Trophoblast cell (in vitro differentiated cells and primary cell): ENCODE measurements around the gene SH3BGR.
A peak's percentile ranks its signal among the peaks of the same experiment; 100 is the strongest.

Source experiments
- DNase-seq, 2 donors: peaks; one replicate each; pipeline ENCODE4 v3.0.0-alpha.2; 2016
- H2AFZ ChIP-seq: 2 replicates; pipeline ENCODE4 v1.6.1; 2013; ENCODE audit warnings: low read length, moderate library complexity, mild to moderate bottlenecking; ENCODE audit not compliant: insufficient read depth, poor library complexity
- H2AK5ac ChIP-seq: 2 replicates; pipeline ENCODE4 v1.6.1; 2013; ENCODE audit warnings: mild to moderate bottlenecking, low read length
- H2BK120ac ChIP-seq: 2 replicates; pipeline ENCODE4 v1.6.1; 2013; ENCODE audit warnings: low read length, mild to moderate bottlenecking, moderate library complexity; ENCODE audit not compliant: insufficient read depth, poor library complexity
- H2BK12ac ChIP-seq: 2 replicates; pipeline ENCODE4 v1.6.1; 2013; ENCODE audit warnings: mild to moderate bottlenecking, low read length, moderate library complexity
- H2BK5ac ChIP-seq: 2 replicates; pipeline ENCODE4 v1.6.1; 2013; ENCODE audit warnings: low read length, low read depth, moderate library complexity, mild to moderate bottlenecking; ENCODE audit not compliant: poor library complexity
- H3K14ac ChIP-seq: 2 replicates; pipeline ENCODE4 v1.6.1; 2013; ENCODE audit warnings: mild to moderate bottlenecking, low read length
- H3K18ac ChIP-seq: 2 replicates; pipeline ENCODE4 v1.6.1; 2013; ENCODE audit warnings: mild to moderate bottlenecking, low read length
- H3K23ac ChIP-seq: 2 replicates; pipeline ENCODE4 v1.6.1; 2013; ENCODE audit warnings: low read length
- H3K27ac ChIP-seq: 2 replicates; pipeline ENCODE4 v1.5.1; 2013; ENCODE audit warnings: low read depth, mild to moderate bottlenecking, inconsistent platforms, low read length, moderate library complexity
- H3K27me3 ChIP-seq: 2 replicates; pipeline ENCODE4 v1.6.1; 2013; ENCODE audit warnings: inconsistent platforms, mild to moderate bottlenecking, low read length, moderate library complexity; ENCODE audit not compliant: insufficient read depth
- H3K36me3 ChIP-seq, 2 experiments: 1 replicate in 1 of 2; 2 replicates in 1 of 2; pipeline ENCODE4 v1.6.1; 2013; ENCODE audit warnings: low read length in 2 of 2, mild to moderate bottlenecking in 2 of 2, moderate library complexity in 1 of 2; ENCODE audit not compliant: insufficient read depth in 2 of 2, control insufficient read depth in 1 of 2
- H3K4ac ChIP-seq: 2 replicates; pipeline ENCODE4 v1.6.1; 2013; ENCODE audit warnings: low read depth, mild to moderate bottlenecking, low read length, moderate library complexity
- H3K4me1 ChIP-seq, 2 experiments: 1 replicate in 1 of 2; 2 replicates in 1 of 2; pipeline ENCODE4 v1.6.1; 2013; ENCODE audit warnings: low read length in 2 of 2, mild to moderate bottlenecking in 2 of 2, moderate library complexity in 1 of 2; ENCODE audit not compliant: insufficient read depth in 2 of 2, control insufficient read depth in 1 of 2
- H3K4me2 ChIP-seq: 2 replicates; pipeline ENCODE4 v1.6.1; 2013; ENCODE audit warnings: inconsistent platforms, mild to moderate bottlenecking, low read length, moderate library complexity
- H3K4me3 ChIP-seq: 2 replicates; pipeline ENCODE4 v1.5.1; 2013; ENCODE audit warnings: mild to moderate bottlenecking, low read depth, low read length, inconsistent platforms
- H3K79me1 ChIP-seq: one replicate; pipeline ENCODE4 v1.6.1; 2013; ENCODE audit warnings: low read length
- H3K79me2 ChIP-seq: 2 replicates; pipeline ENCODE4 v1.6.1; 2013; ENCODE audit warnings: low read length, mild to moderate bottlenecking; ENCODE audit not compliant: control insufficient read depth, insufficient read depth, poor library complexity
- H3K9ac ChIP-seq: 2 replicates; pipeline ENCODE4 v1.6.1; 2013; ENCODE audit warnings: mild to moderate bottlenecking, low read length
- H3K9me3 ChIP-seq: 2 replicates; pipeline ENCODE4 v1.6.1; 2013; ENCODE audit warnings: low read depth, mild to moderate bottlenecking, control low read depth, inconsistent platforms, low read length; ENCODE audit not compliant: insufficient read depth
- H4K12ac ChIP-seq: 2 replicates; pipeline ENCODE4 v1.6.1; 2013; ENCODE audit warnings: low read depth, mild to moderate bottlenecking, low read length, moderate library complexity
- H4K8ac ChIP-seq: 2 replicates; pipeline ENCODE4 v1.6.1; 2013; ENCODE audit warnings: low read depth, mild to moderate bottlenecking, low read length, moderate library complexity
- H4K91ac ChIP-seq: one replicate; pipeline ENCODE4 v1.6.1; 2013; ENCODE audit warnings: low read depth, mild to moderate bottlenecking, low read length, moderate library complexity
- WGBS: extraction: QIAGEN DNeasy Blood & Tissue Kit; methylation state at CpG from one replicate; pipeline ENCODE4 v1.1.7; 2013; ENCODE audit warnings: missing lambda C conversion rate; ENCODE audit not compliant: insufficient read length, insufficient coverage; ENCODE audit errors: extremely low coverage; 5-methylcytosine and 5-hydroxymethylcytosine counted together

The SH3BGR gene

GRCh38 chr21:39542736-39543135 is 91.0 kb downstream of the SH3BGR start:
- H4K8ac ChIP-seq: no peak overlapping the region
- no peak overlapping the region for H3K4me3 ChIP-seq
- H3K79me2 ChIP-seq: no peaks in the 10 kb centered on the region
- no peak overlapping the region for H3K14ac ChIP-seq
- peaks cover 2% of the 10 kb centered on the region for H3K9me3 ChIP-seq
- H3K4ac ChIP-seq: no peak overlapping the region
- no peak overlapping the region for H2AFZ ChIP-seq
- no peak overlapping the region for H3K27ac ChIP-seq
- no peak overlapping the region for H4K91ac ChIP-seq
- no peaks in the 10 kb centered on the region for H3K27me3 ChIP-seq
- no peak for DNase-seq
- no peak overlapping the region for H2BK12ac ChIP-seq
- no peak overlapping the region for H3K4me2 ChIP-seq
- H3K79me1 ChIP-seq: no peaks in the 10 kb centered on the region
- no CpG with 5 or more reads among the region's 5 CpGs for WGBS
- H3K36me3 ChIP-seq: no peaks in the 10 kb centered on the region
- no peak overlapping the region for H2BK5ac ChIP-seq
- H3K23ac ChIP-seq: no peak overlapping the region
- no peak overlapping the region for H2AK5ac ChIP-seq
- no peaks in the 10 kb centered on the region for H3K4me1 ChIP-seq
- H2BK120ac ChIP-seq: no peak overlapping the region
- no peak overlapping the region for H3K9ac ChIP-seq
- no peak overlapping the region for H3K18ac ChIP-seq
- H4K12ac ChIP-seq: no peak overlapping the region

DNA sequence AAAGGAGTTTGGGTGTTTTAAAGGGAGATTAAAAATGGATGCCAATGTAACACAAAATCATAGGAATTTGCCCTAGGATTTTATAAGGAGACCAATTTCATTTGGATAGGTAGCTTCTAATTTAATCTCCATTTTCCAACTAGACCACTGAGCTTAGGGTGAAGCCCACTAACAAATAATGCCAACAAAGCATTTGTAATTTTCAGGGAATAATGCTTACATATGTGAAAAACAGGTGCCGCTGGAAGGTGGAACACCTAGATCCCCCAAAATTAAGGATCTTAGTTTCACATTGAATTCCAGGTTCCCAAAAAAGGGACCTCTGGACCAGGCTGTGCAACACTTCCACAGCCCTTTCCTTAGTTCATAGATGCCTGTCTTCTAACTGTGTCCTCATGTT is 94.8 kb downstream of the SH3BGR start:
- Histone ChIP-seq H3K23ac (no peak overlapping the region), H2BK12ac (no peak overlapping the region), H3K27me3 (no peaks in the 10 kb centered on the region), H3K18ac (no peak overlapping the region), H2BK5ac (no peak overlapping the region), H3K79me2 (no peaks in the 10 kb centered on the region), H3K4me3 (no peak overlapping the region), H2BK120ac (no peak overlapping the region), H2AFZ (no peak overlapping the region), H3K9ac (no peak overlapping the region), H4K8ac (no peak overlapping the region), H3K36me3 (no peaks in the 10 kb centered on the region), H3K79me1 (no peaks in the 10 kb centered on the region), H4K91ac (no peak overlapping the region), H4K12ac (no peak overlapping the region), H3K27ac (no peak overlapping the region), H3K14ac (no peak overlapping the region), H3K4ac (no peak overlapping the region), H3K4me2 (no peak overlapping the region), H3K9me3 (peaks cover under 1% of the 10 kb centered on the region), H2AK5ac (no peak overlapping the region), H3K4me1 (no peaks in the 10 kb centered on the region)
- no peak for DNase-seq
- WGBS: no CpG with 5 or more reads among the region's 1 CpG

GRCh38 chr21:39552856-39553255 is 101.1 kb downstream of the SH3BGR start:
- H2AFZ ChIP-seq: no peak overlapping the region
- H3K14ac ChIP-seq: no peak overlapping the region
- H4K12ac ChIP-seq: no peak overlapping the region
- H3K9me3 ChIP-seq: peaks cover 4% of the 10 kb centered on the region
- no peak overlapping the region for H4K8ac ChIP-seq
- H3K4me2 ChIP-seq: no peak overlapping the region
- H3K79me1 ChIP-seq: no peaks in the 10 kb centered on the region
- no peak overlapping the region for H2BK5ac ChIP-seq
- no peak overlapping the region for H3K18ac ChIP-seq
- H3K23ac ChIP-seq: no peak overlapping the region
- H4K91ac ChIP-seq: no peak overlapping the region
- H2BK120ac ChIP-seq: no peak overlapping the region
- WGBS: no CpG with 5 or more reads among the region's 1 CpG
- no peak overlapping the region for H2BK12ac ChIP-seq
- DNase-seq: no peak
- no peaks in the 10 kb centered on the region for H3K36me3 ChIP-seq
- no peak overlapping the region for H3K27ac ChIP-seq
- no peaks in the 10 kb centered on the region for H3K4me1 ChIP-seq
- no peak overlapping the region for H3K9ac ChIP-seq
- no peak overlapping the region for H3K4ac ChIP-seq
- no peaks in the 10 kb centered on the region for H3K79me2 ChIP-seq
- H3K4me3 ChIP-seq: no peak overlapping the region
- H2AK5ac ChIP-seq: no peak overlapping the region
- no peaks in the 10 kb centered on the region for H3K27me3 ChIP-seq

GRCh38 chr21:39553331-39553730 is 101.6 kb downstream of the SH3BGR start:
- H3K4ac ChIP-seq: no peak overlapping the region
- no peak overlapping the region for H3K9ac ChIP-seq
- H3K36me3 ChIP-seq: no peaks in the 10 kb centered on the region
- peak in 1 of 2 donors; percentile 54 for DNase-seq
- no peaks in the 10 kb centered on the region for H3K79me1 ChIP-seq
- peaks cover 4% of the 10 kb centered on the region for H3K9me3 ChIP-seq
- H3K27me3 ChIP-seq: no peaks in the 10 kb centered on the region
- H2BK120ac ChIP-seq: no peak overlapping the region
- H3K79me2 ChIP-seq: no peaks in the 10 kb centered on the region
- H3K23ac ChIP-seq: no peak overlapping the region
- no peak overlapping the region for H2BK12ac ChIP-seq
- no peak overlapping the region for H3K27ac ChIP-seq
- no peak overlapping the region for H4K91ac ChIP-seq
- no peak overlapping the region for H3K4me3 ChIP-seq
- no peak overlapping the region for H2BK5ac ChIP-seq
- H3K4me1 ChIP-seq: no peaks in the 10 kb centered on the region
- no CpG with 5 or more reads among the region's 3 CpGs for WGBS
- no peak overlapping the region for H4K12ac ChIP-seq
- no peak overlapping the region for H2AFZ ChIP-seq
- no peak overlapping the region for H3K14ac ChIP-seq
- H2AK5ac ChIP-seq: no peak overlapping the region
- H4K8ac ChIP-seq: no peak overlapping the region
- H3K4me2 ChIP-seq: no peak overlapping the region
- H3K18ac ChIP-seq: no peak overlapping the region
